Measurements from ENCODE around the gene IFITM10. TPM values are rescaled to one million over a fixed set of nuclear protein-coding genes. Genes with fewer than 3 reads are reported as not detected.

IFITM10 gene
- total RNA-seq, 1 donor from 2014 or later, result 1.1 TPM

- H3K36me3 ChIP-seq (ENCODE audit: control insufficient read depth, insufficient read depth, low read length), result no peaks in the 10 kb centered on the region
- no peak overlapping the region for H3K4me3 ChIP-seq (ENCODE audit: low read depth, low read length)
- TF ChIP-seq CTCF (IDR thresholded peaks at IDR 0.05; ENCODE audit: insufficient read depth, low read length, poor library complexity, severe bottlenecking), result no peak
- peaks cover 3% of the 10 kb centered on the region for H3K27me3 ChIP-seq (ENCODE audit: control insufficient read depth, insufficient read depth, low read length)
- DNase-seq (ENCODE audit: low read depth), result no peak
Measured at GRCh38 chr11:1718326-1718725, 32.1 kb downstream of the IFITM10 start.

GRCh38 chr11:1717745-1718144 is 32.6 kb downstream of the IFITM10 start:
- Histone ChIP-seq H3K4me3 (ENCODE audit: low read depth, low read length) (no peak overlapping the region), H3K27me3 (ENCODE audit: control insufficient read depth, insufficient read depth, low read length) (peaks cover 3% of the 10 kb centered on the region), H3K36me3 (ENCODE audit: control insufficient read depth, insufficient read depth, low read length) (no peaks in the 10 kb centered on the region)
- no peak for TF ChIP-seq CTCF (IDR thresholded peaks at IDR 0.05; ENCODE audit: insufficient read depth, low read length, poor library complexity, severe bottlenecking)
- no peak for DNase-seq (ENCODE audit: low read depth)

- DNase-seq (ENCODE audit: low read depth), result no peak
- H3K4me3 ChIP-seq (ENCODE audit: low read depth, low read length), result no peak overlapping the region
- H3K27me3 ChIP-seq (ENCODE audit: control insufficient read depth, insufficient read depth, low read length), result no peaks in the 10 kb centered on the region
- no peaks in the 10 kb centered on the region for H3K36me3 ChIP-seq (ENCODE audit: control insufficient read depth, insufficient read depth, low read length)
- TF ChIP-seq CTCF (IDR thresholded peaks at IDR 0.05; ENCODE audit: insufficient read depth, low read length, poor library complexity, severe bottlenecking), result no peak
Measured at GRCh38 chr11:1714908-1715885, 35.2 kb downstream of the IFITM10 start.

- H3K36me3 ChIP-seq (ENCODE audit: control insufficient read depth, insufficient read depth, low read length), result no peaks in the 10 kb centered on the region
- peaks cover 5% of the 10 kb centered on the region for H3K27me3 ChIP-seq (ENCODE audit: control insufficient read depth, insufficient read depth, low read length)
- TF ChIP-seq CTCF (IDR thresholded peaks at IDR 0.05; ENCODE audit: insufficient read depth, low read length, poor library complexity, severe bottlenecking), result no peak
- no peak overlapping the region for H3K4me3 ChIP-seq (ENCODE audit: low read depth, low read length)
- no peak for DNase-seq (ENCODE audit: low read depth)
Measured at GRCh38 chr11:1708716-1709115, 41.7 kb downstream of the IFITM10 start.

GRCh38 chr11:1707751-1708150 is 42.6 kb downstream of the IFITM10 start:
- TF ChIP-seq CTCF (IDR thresholded peaks at IDR 0.05; ENCODE audit: insufficient read depth, low read length, poor library complexity, severe bottlenecking), result no peak
- no peak overlapping the region for H3K4me3 ChIP-seq (ENCODE audit: low read depth, low read length)

More at GRCh38 chr11:1707751-1708150, 42.6 kb downstream of the IFITM10 start:
- DNase-seq (ENCODE audit: low read depth), result no peak
- H3K36me3 ChIP-seq (ENCODE audit: control insufficient read depth, insufficient read depth, low read length), result no peaks in the 10 kb centered on the region
- H3K27me3 ChIP-seq (ENCODE audit: control insufficient read depth, insufficient read depth, low read length), result peaks cover 5% of the 10 kb centered on the region
